HG02588 (cell line): ENCODE data around the gene CITED2.

Experiments
- ATAC-seq: cut with Tn5 transposase; IDR thresholded peaks from one replicate; pipeline ENCODE4 v1.9.1; 2021; ENCODE audit warnings: mild to moderate bottlenecking, moderate library complexity; ENCODE audit not compliant: unreplicated experiment

Gene CITED2

GRCh38 chr6:139334806-139335446 is 39.5 kb downstream of the CITED2 start:
- no peak for ATAC-seq

DNA sequence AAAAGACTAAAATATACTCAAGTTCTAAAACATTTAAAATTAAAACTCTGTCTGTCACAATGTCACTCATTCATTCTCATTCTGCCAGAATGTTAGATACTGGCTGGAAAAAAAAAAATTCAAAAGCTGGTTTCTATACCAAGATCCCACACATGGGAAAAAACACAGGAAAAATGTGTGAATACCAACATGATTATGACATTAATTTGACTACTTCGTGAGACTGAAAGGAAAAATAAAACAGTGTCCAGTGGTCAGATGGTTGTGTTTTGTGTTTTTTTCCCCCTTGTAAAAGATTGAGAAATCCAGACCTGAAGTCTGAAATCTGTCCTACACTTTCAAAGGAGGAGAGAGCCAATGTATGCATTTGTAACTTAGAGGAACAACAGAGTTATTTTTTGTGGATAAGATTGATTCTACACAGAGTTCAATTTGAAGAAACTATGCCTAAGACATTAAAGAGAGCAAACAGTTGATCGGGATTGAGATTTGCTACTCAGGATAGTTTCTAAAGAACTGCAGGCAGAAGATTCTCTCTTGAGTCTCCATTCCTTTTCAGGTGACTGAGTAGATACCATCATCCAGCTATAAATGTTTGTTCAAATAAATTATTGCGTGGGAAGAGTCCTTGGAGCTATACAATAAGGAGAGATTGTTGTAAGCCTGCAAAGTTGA is 43.5 kb downstream of the CITED2 start:
- ATAC-seq, result no peak

DNA sequence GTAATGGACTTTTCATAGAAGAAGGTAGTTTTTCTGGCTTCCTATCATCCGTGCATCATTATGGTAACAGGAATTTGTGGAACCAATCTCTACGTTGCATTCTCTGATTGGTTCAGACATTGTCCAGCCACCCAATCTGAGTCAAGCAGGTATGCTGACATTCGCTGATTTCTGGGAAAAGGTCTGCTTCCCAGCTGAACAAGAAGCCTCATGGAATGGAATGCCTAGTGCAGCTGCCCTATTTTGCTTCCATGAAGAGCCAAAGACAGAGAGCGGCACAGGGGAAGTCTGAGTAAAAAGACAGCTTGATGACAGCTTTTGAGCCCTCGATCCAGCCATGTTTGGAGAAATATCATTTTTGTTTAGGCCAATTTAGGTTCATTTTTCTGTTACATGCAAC is 44.1 kb downstream of the CITED2 start:
- ATAC-seq, result no peak

- no peak for ATAC-seq
Observed at GRCh38 chr6:139329224-139329623, 45.2 kb downstream of the CITED2 start.

DNA sequence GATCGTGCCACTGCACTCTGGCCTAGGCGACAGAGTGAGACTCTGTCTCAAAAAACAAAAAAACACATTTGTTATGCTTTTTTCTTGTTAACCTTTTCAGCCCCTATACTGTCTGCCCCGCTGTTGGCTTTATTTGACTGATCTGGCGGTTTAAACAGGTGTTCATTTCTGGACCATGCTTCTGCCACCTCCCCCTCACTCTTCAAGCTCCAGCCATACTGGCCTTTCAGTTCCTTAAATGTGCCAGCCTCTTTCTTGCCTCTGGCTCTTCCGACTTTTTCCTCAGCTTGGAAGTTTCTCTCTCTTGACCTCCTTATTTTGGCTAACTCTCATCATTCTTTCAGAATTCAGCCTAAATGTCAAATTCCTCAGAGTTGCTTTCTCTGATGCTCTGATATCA is 47.4 kb downstream of the CITED2 start:
- ATAC-seq, result peak; percentile 60

DNA sequence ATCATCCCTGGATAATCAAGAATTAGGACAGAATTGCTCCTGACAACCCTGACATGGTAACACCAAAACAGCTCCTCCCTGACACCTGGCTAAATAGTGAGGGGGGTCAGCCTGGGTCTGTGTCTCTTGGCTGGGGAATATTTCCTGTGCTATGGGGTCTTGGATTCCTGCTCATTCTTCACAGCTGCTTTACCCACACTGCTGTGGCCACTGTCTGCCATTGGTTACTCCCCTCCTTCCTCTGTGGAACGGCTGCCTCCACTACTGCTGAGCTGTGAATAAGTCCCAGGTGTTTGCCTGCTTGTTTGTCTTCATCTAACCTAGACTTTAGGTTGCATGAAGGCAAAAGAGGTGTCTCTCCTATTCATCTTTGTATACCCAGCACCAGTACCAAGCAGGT is 48.8 kb downstream of the CITED2 start:
- ATAC-seq, result no peak

DNA sequence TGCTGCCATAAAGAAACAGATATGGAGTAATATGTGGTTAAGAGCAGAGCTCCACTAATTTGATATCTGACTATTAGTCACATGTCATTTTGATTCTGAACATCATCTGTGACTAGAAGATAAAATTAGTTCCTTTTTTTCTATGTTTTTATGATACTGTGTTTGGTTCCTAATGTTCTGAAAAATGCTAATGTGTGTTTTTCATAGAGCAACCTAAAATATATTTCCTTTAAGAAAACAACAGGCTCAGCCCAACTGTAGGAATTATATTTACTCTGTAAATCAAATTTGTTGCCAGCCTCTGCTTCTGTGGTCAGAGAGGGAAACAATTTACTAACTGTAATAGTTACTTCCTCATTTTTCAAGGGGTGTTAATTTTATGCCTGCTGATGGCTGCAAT is 49.3 kb downstream of the CITED2 start:
- ATAC-seq, result no peak

DNA sequence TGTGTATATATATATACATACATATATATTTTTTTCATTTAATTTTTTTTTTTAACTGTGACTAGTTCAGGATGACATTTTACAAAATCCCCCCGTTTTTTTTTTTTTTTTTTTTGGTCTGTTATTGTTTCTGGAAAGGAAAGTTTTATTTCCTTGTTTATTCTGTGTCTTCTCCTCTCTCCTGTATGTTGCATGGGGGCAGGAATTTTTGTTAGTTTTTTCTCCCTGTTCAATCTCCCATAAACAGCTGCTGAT is 50.2 kb downstream of the CITED2 start:
- ATAC-seq, result no peak

GRCh38 chr6:139323511-139324300 is 50.7 kb downstream of the CITED2 start:
- peak; percentile 32 for ATAC-seq
